ENCODE data around the gene GON4L. TPM values are rescaled to one million over a fixed set of nuclear protein-coding genes. Genes with fewer than 3 reads are reported as not detected.
"Not testable (repeated sequence)": the region's sequence is repeated elsewhere in the genome, so short reads cannot be mapped to it uniquely, and the experiment has no call there.

GON4L gene
- total RNA-seq, 4 donors from 2014 or later, result 12.2 to 32.8 (median 18.7) TPM

- 61 to 74% methylated on average over 2 of the region's 2 CpGs for WGBS, 2 donors
- intact Hi-C loops (cut with DNase I), result no loop called here
Observed at GRCh38 chr1:155898888-155899287, 41.9 kb upstream of the GON4L start.

GRCh38 chr1:155897746-155898145 is 40.7 kb upstream of the GON4L start:
- Histone ChIP-seq H3K4me3 (no peak overlapping the region), H3K27me3 (no peaks in the 10 kb centered on the region), H3K36me3 (peaks cover 23 to 76% (median 39%) of the 10 kb centered on the region in 3 donors), H3K4me1 (peaks cover 0 to 17% (median 11%) of the 10 kb centered on the region in 3 donors), H3K27ac (no peak overlapping the region), H3K9me3 (no peaks in the 10 kb centered on the region)
- DNase-seq, result no peak
- no peak for TF ChIP-seq CTCF (IDR thresholded peaks at IDR 0.05)
- no peak for TF ChIP-seq POLR2A (IDR thresholded peaks at IDR 0.05)
- WGBS, 2 donors, result 73 to 97% methylated on average over 1 of the region's 1 CpG
- intact Hi-C loops (cut with DNase I), result no loop called here

More at GRCh38 chr1:155898888-155899287, 41.9 kb upstream of the GON4L start:
- H3K9me3 ChIP-seq, result no peaks in the 10 kb centered on the region
- no peak overlapping the region for H3K27ac ChIP-seq
- H3K4me3 ChIP-seq, result no peak overlapping the region
- H3K36me3 ChIP-seq, result peaks cover 32 to 87% (median 51%) of the 10 kb centered on the region in 3 donors
- peaks cover 0 to 6% (median 2%) of the 10 kb centered on the region in 3 donors for H3K4me1 ChIP-seq
- TF ChIP-seq POLR2A (IDR thresholded peaks at IDR 0.05), result no peak
- no peak for TF ChIP-seq CTCF (IDR thresholded peaks at IDR 0.05)
- DNase-seq, result no peak
- H3K27me3 ChIP-seq, result no peaks in the 10 kb centered on the region

- H3K27me3 ChIP-seq; DNase-seq; H3K9me3 ChIP-seq; H3K27ac ChIP-seq; H3K4me3 ChIP-seq; intact Hi-C loops (cut with DNase I): not testable (repeated sequence)
- peaks cover 16 to 63% (median 26%) of the 10 kb centered on the region in 3 donors for H3K36me3 ChIP-seq
- WGBS, 2 donors, result 92 to 93% methylated on average over 6 to 8 of the region's 8 CpGs
- H3K4me1 ChIP-seq, result peaks cover 0 to 23% (median 16%) of the 10 kb centered on the region in 3 donors
Observed at GRCh38 chr1:155896476-155896875, 39.5 kb upstream of the GON4L start.

GRCh38 chr1:155895617-155896016 is 38.6 kb upstream of the GON4L start:
- intact Hi-C loops (cut with DNase I); H3K9me3 ChIP-seq; H3K27ac ChIP-seq; H3K27me3 ChIP-seq; H3K4me3 ChIP-seq; DNase-seq: not testable (repeated sequence)
- Histone ChIP-seq H3K36me3 (peaks cover 8 to 54% (median 18%) of the 10 kb centered on the region in 3 donors), H3K4me1 (peaks cover 0 to 23% (median 16%) of the 10 kb centered on the region in 3 donors)
- 96 to 100% methylated on average over 4 to 5 of the region's 6 CpGs for WGBS, 2 donors

- no peak for DNase-seq
- H3K9me3 ChIP-seq, result no peaks in the 10 kb centered on the region
- no peaks in the 10 kb centered on the region for H3K27me3 ChIP-seq
- H3K4me3 ChIP-seq, result no peak overlapping the region
- intact Hi-C loops (cut with DNase I), result no loop called here
- peaks cover 0 to 23% (median 16%) of the 10 kb centered on the region in 3 donors for H3K4me1 ChIP-seq
- peak overlapping the region; percentile 12 to 82 (median 69) for H3K27ac ChIP-seq
- peaks cover 0 to 34% (median 0%) of the 10 kb centered on the region in 3 donors for H3K36me3 ChIP-seq
- WGBS, 2 donors, result 50 to 66% methylated on average over 10 of the region's 10 CpGs
- TF ChIP-seq POLR2A (IDR thresholded peaks at IDR 0.05) (no peak), CTCF (IDR thresholded peaks at IDR 0.05) (no peak)
Observed at GRCh38 chr1:155893389-155894142, 36.6 kb upstream of the GON4L start.

GRCh38 chr1:155892796-155893195 is 35.8 kb upstream of the GON4L start:
- peaks cover 0 to 26% (median 0%) of the 10 kb centered on the region in 3 donors for H3K36me3 ChIP-seq
- TF ChIP-seq CTCF (IDR thresholded peaks at IDR 0.05) (no peak), POLR2A (IDR thresholded peaks at IDR 0.05) (no peak)
- H3K4me3 ChIP-seq, result no peak overlapping the region
- WGBS, 2 donors, result 16 to 31% methylated on average over 3 of the region's 3 CpGs
- intact Hi-C loops (cut with DNase I), result no loop called here
- H3K9me3 ChIP-seq, result no peaks in the 10 kb centered on the region
- peaks cover 0 to 23% (median 16%) of the 10 kb centered on the region in 3 donors for H3K4me1 ChIP-seq
- H3K27ac ChIP-seq, result peak overlapping the region; percentile 12 to 82 (median 69)
- no peak for DNase-seq
- H3K27me3 ChIP-seq, result no peaks in the 10 kb centered on the region

All from esophagus squamous epithelium (tissue), 5 donors.